ENCODE results near the gene PRKAR1A. TPM values are rescaled to one million over a fixed set of nuclear protein-coding genes. Genes with fewer than 3 reads are reported as not detected.
A peak's percentile ranks its signal among the peaks of the same experiment; 100 is the strongest.

Gene PRKAR1A
- total RNA-seq, result 100 to 1,000 TPM; 267 to 390 (median 347) TPM

GRCh38 chr17:68512247-68512959, at the start of gene PRKAR1A:
TSS of gene PRKAR1A (plus strand) at chr17:68512430. CDS start at chr17:68515400, 2,970 bp downstream.
- 0% methylated on average over 13 to 14 of the region's 81 CpGs for WGBS, 2 donors (ENCODE audit: low coverage in 1 of 2)
- Histone ChIP-seq H3K27ac (peak within 1 kb of the TSS; percentile 87 to 99 (median 98)), H3K4me3 (peak within 1 kb of the TSS; percentile 82 to 98), H3K36me3 (peaks cover 0 to 20% of the 10 kb centered on the region in 2 donors), H3K4me1 (peaks cover 7 to 45% (median 7%) of the 10 kb centered on the region in 3 donors), H3K9me3 (no peaks in the 10 kb centered on the region), H3K27me3 (no peaks in the 10 kb centered on the region)
- peak; percentile 95 for ATAC-seq
- TF ChIP-seq POLR2AphosphoS5 (IDR thresholded peaks at IDR 0.05) (peak; percentile 93), EP300 (IDR thresholded peaks at IDR 0.05) (no peak), POLR2A (IDR thresholded peaks at IDR 0.05) (peak; percentile 85 to 86)
- TF ChIP-seq, protein P1, sequence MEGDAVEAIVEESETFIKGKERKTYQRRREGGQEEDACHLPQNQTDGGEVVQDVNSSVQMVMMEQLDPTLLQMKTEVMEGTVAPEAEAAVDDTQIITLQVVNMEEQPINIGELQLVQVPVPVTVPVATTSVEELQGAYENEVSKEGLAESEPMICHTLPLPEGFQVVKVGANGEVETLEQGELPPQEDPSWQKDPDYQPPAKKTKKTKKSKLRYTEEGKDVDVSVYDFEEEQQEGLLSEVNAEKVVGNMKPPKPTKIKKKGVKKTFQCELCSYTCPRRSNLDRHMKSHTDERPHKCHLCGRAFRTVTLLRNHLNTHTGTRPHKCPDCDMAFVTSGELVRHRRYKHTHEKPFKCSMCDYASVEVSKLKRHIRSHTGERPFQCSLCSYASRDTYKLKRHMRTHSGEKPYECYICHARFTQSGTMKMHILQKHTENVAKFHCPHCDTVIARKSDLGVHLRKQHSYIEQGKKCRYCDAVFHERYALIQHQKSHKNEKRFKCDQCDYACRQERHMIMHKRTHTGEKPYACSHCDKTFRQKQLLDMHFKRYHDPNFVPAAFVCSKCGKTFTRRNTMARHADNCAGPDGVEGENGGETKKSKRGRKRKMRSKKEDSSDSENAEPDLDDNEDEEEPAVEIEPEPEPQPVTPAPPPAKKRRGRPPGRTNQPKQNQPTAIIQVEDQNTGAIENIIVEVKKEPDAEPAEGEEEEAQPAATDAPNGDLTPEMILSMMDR (IDR thresholded peaks at IDR 0.05), result peak in 1 of 4 experiments; percentile 14

DNA sequence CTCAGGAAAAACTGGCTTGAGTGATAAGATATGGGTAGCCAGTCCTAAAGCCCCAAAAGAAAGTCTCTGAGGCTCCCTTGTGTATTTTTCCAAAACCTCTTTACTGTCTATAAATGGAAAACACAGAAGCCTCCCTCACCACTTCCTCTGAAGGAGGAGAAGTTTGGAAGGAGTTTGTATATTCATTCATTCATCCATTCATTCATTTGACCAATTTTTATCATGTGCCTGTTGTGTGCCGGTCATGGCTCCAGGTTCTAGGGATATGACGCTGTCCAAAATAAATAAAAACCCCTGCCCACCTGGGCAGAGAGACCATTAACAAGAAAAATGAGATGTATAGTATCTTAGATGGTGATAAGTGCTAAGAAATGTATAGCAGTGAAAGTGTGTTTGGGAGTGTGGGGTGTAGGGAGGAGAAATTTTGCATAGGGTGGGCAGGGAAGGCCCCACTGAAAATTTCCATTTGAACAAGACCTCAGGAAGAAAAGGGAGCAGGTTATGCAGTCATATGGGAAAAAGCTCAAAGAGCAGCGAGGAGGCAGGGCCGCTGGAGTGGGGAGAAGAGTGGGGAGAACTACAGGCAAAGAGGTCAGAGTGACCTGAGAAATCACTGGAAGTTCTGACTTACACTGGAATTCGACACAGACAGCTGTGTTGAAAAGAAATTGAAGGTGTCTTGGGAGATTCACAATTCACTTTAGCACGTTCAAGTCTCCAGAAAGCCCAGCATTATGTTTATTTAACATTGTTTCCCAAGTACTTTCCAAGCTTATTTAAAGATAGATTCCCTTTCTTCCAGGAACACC, 48.8 kb upstream of the PRKAR1A start:
- WGBS, 2 donors (ENCODE audit: low coverage in 1 of 2), result 47 to 50% methylated on average over 6 of the region's 6 CpGs
- Histone ChIP-seq H3K36me3 (no peaks in the 10 kb centered on the region), H3K4me3 (no peak overlapping the region), H3K27ac (no peak overlapping the region), H3K27me3 (no peaks in the 10 kb centered on the region), H3K9me3 (no peaks in the 10 kb centered on the region), H3K4me1 (peaks cover 0 to 12% (median 0%) of the 10 kb centered on the region in 3 donors)
- TF ChIP-seq, protein P1 (IDR thresholded peaks at IDR 0.05), result no peak
- no peak for TF ChIP-seq EP300 (IDR thresholded peaks at IDR 0.05)
- no peak for TF ChIP-seq POLR2A (IDR thresholded peaks at IDR 0.05)
- no peak for TF ChIP-seq POLR2AphosphoS5 (IDR thresholded peaks at IDR 0.05)
- ATAC-seq, result no peak

- Histone ChIP-seq H3K27ac (no peak overlapping the region), H3K4me1 (peaks cover 0 to 4% (median 0%) of the 10 kb centered on the region in 3 donors), H3K27me3 (peaks cover 5% of the 10 kb centered on the region), H3K9me3 (no peaks in the 10 kb centered on the region), H3K4me3 (no peak overlapping the region), H3K36me3 (no peaks in the 10 kb centered on the region)
- TF ChIP-seq POLR2A (IDR thresholded peaks at IDR 0.05) (no peak), POLR2AphosphoS5 (IDR thresholded peaks at IDR 0.05) (no peak), EP300 (IDR thresholded peaks at IDR 0.05) (no peak)
- TF ChIP-seq, protein P1 (IDR thresholded peaks at IDR 0.05), result no peak
- WGBS, 2 donors (ENCODE audit: low coverage in 1 of 2), result 47 to 50% methylated on average over 5 of the region's 5 CpGs
- ATAC-seq, result no peak
These were observed 43.9 kb upstream of the PRKAR1A start for GRCh38 chr17:68468334-68468733.

DNA sequence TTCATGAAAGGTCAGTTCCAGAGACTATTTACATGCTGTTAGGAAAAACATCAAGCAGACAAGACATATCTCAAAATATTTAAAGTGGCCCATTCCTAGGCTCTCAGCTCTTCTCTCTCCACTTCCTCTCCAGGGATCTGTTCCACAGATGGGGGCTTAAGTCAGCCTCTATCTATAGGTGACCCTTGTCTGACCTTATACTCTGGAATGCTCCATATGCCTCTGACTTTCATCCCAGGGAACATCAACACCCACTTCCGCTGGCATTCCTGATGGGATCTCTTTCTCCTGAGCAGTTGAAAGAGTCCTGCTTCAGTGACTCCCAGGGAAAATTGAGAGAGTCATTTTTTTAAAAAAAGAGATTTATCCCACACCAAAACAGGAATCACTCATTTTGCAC, 43.4 kb upstream of the PRKAR1A start:
- Histone ChIP-seq H3K27ac (no peak overlapping the region), H3K27me3 (peaks cover 5% of the 10 kb centered on the region), H3K4me3 (no peak overlapping the region), H3K36me3 (no peaks in the 10 kb centered on the region), H3K4me1 (peaks cover 0 to 4% (median 0%) of the 10 kb centered on the region in 3 donors), H3K9me3 (no peaks in the 10 kb centered on the region)
- 75% methylated on average over 1 of the region's 1 CpG; no CpG with 5 or more reads in 1 of the 2 donors for WGBS, 2 donors (ENCODE audit: low coverage in 1 of 2)
- TF ChIP-seq, protein P1 (IDR thresholded peaks at IDR 0.05), result no peak
- TF ChIP-seq EP300 (IDR thresholded peaks at IDR 0.05) (no peak), POLR2AphosphoS5 (IDR thresholded peaks at IDR 0.05) (no peak), POLR2A (IDR thresholded peaks at IDR 0.05) (no peak)
- no peak for ATAC-seq

All from gastroesophageal sphincter (tissue), 4 donors.